MM.1S (cell line): Measurements from ENCODE around the gene TSPAN9.

Source experiments
- DNase-seq: peaks from one replicate; pipeline ENCODE4 v3.0.0-alpha.2; 2015
- H2AFZ ChIP-seq: fragments of 300-600 bp; sonication (generic); 2 replicates; pipeline ENCODE4 v1.6.0; 2016; ENCODE audit warnings: antibody characterized with exemption, low read length
- H3F3A ChIP-seq: fragments of 300-600 bp; sonication (generic); 2 replicates; pipeline ENCODE4 v1.6.1; 2016; ENCODE audit warnings: mild to moderate bottlenecking, antibody characterized with exemption, low read length, moderate library complexity, mixed read lengths; ENCODE audit not compliant: insufficient read depth
- H3K27ac ChIP-seq: fragments of 300-600 bp; sonication (generic); 2 replicates; pipeline ENCODE4 v1.5.1; 2016; ENCODE audit warnings: mild to moderate bottlenecking, low read length
- H3K27me3 ChIP-seq: fragments of 300-600 bp; sonication (generic); replicated peaks from 2 replicates; pipeline ENCODE4 v1.6.0; 2016; ENCODE audit warnings: low read length; ENCODE audit not compliant: insufficient read depth
- H3K36me3 ChIP-seq: fragments of 300-600 bp; sonication (generic); replicated peaks from 2 replicates; pipeline ENCODE4 v1.6.1; 2016; ENCODE audit warnings: mild to moderate bottlenecking, low read length, mixed read lengths; ENCODE audit not compliant: insufficient read depth
- H3K4me1 ChIP-seq: fragments of 300-600 bp; sonication (generic); 2 replicates; pipeline ENCODE4 v1.6.1; 2016; ENCODE audit warnings: low read length, mixed read lengths
- H3K4me2 ChIP-seq: fragments of 300-600 bp; sonication (generic); 2 replicates; pipeline ENCODE4 v1.6.0; 2016; ENCODE audit warnings: low read depth, low read length
- H3K4me3 ChIP-seq: fragments of 300-600 bp; sonication (generic); 2 replicates; pipeline ENCODE4 v1.5.1; 2016; ENCODE audit warnings: low read length, mixed read lengths
- H3K79me2 ChIP-seq: fragments of 300-600 bp; sonication (generic); 2 replicates; pipeline ENCODE4 v1.6.1; 2016; ENCODE audit warnings: mixed run types, low read length, mixed read lengths
- H3K9ac ChIP-seq: fragments of 300-600 bp; sonication (generic); 2 replicates; pipeline ENCODE4 v1.6.1; 2016; ENCODE audit warnings: low read length, mixed read lengths
- H3K9me2 ChIP-seq: fragments of 300-600 bp; sonication (generic); replicated peaks from 2 replicates; pipeline ENCODE4 v1.6.1; 2016; ENCODE audit warnings: mild to moderate bottlenecking, low read length, mixed read lengths; ENCODE audit not compliant: insufficient read depth
- H3K9me3 ChIP-seq: fragments of 300-600 bp; sonication (generic); replicated peaks from 2 replicates; pipeline ENCODE4 v1.6.1; 2016; ENCODE audit warnings: mild to moderate bottlenecking, low read length, mixed read lengths; ENCODE audit not compliant: insufficient read depth
- H4K20me1 ChIP-seq: fragments of 300-600 bp; sonication (generic); 2 replicates; pipeline ENCODE4 v1.6.1; 2016; ENCODE audit warnings: mild to moderate bottlenecking, low read length, moderate library complexity, mixed read lengths; ENCODE audit not compliant: insufficient read depth
- EZH2 ChIP-seq: fragments of 300-600 bp; sonication (generic); optimal IDR thresholded peaks from 2 replicates; pipeline ENCODE3; 2017; ENCODE audit warnings: low read depth, mild to moderate bottlenecking, antibody characterized with exemption, low read length, mixed read lengths
- EZH2phosphoT487 ChIP-seq: fragments of 300-600 bp; sonication (generic); IDR thresholded peaks from 2 replicates; pipeline ENCODE4 v1.6.1; 2018; ENCODE audit warnings: antibody characterized with exemption, low read length
- TF ChIP-seq, protein P1 (sequence below): fragments of 300-600 bp; sonication (generic); IDR thresholded peaks from 2 replicates; pipeline ENCODE4 v1.5.1; 2016; ENCODE audit warnings: antibody characterized with exemption, low read length, mixed read lengths

TSPAN9 gene

GRCh38 chr12:3148366-3149000, 71.3 kb downstream of the TSPAN9 start:
- TF ChIP-seq EZH2: no peak
- no peak for TF ChIP-seq EZH2phosphoT487
- TF ChIP-seq, protein P1, sequence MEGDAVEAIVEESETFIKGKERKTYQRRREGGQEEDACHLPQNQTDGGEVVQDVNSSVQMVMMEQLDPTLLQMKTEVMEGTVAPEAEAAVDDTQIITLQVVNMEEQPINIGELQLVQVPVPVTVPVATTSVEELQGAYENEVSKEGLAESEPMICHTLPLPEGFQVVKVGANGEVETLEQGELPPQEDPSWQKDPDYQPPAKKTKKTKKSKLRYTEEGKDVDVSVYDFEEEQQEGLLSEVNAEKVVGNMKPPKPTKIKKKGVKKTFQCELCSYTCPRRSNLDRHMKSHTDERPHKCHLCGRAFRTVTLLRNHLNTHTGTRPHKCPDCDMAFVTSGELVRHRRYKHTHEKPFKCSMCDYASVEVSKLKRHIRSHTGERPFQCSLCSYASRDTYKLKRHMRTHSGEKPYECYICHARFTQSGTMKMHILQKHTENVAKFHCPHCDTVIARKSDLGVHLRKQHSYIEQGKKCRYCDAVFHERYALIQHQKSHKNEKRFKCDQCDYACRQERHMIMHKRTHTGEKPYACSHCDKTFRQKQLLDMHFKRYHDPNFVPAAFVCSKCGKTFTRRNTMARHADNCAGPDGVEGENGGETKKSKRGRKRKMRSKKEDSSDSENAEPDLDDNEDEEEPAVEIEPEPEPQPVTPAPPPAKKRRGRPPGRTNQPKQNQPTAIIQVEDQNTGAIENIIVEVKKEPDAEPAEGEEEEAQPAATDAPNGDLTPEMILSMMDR: no peak
- Histone ChIP-seq H3K36me3 (no peaks in the 10 kb centered on the region), H2AFZ (no peak overlapping the region), H3K4me3 (no peak overlapping the region), H3K27ac (no peak overlapping the region), H3K4me2 (no peak overlapping the region), H3K9me2 (no peaks in the 10 kb centered on the region), H3K9ac (no peak overlapping the region), H3F3A (no peaks in the 10 kb centered on the region), H3K4me1 (no peaks in the 10 kb centered on the region), H4K20me1 (no peaks in the 10 kb centered on the region), H3K27me3 (peaks cover 97% of the 10 kb centered on the region), H3K79me2 (no peaks in the 10 kb centered on the region), H3K9me3 (no peaks in the 10 kb centered on the region)
- no peak for DNase-seq

- Histone ChIP-seq H3K79me2 (no peaks in the 10 kb centered on the region), H3K4me3 (no peak overlapping the region), H3F3A (no peaks in the 10 kb centered on the region), H4K20me1 (no peaks in the 10 kb centered on the region), H3K27me3 (peaks cover 94% of the 10 kb centered on the region), H3K9me2 (no peaks in the 10 kb centered on the region), H3K27ac (no peak overlapping the region), H3K36me3 (no peaks in the 10 kb centered on the region), H3K9ac (no peak overlapping the region), H3K4me2 (no peak overlapping the region), H3K4me1 (no peaks in the 10 kb centered on the region), H2AFZ (no peak overlapping the region), H3K9me3 (no peaks in the 10 kb centered on the region)
- DNase-seq: no peak
- TF ChIP-seq EZH2 (no peak), EZH2phosphoT487 (no peak)
- TF ChIP-seq, protein P1: no peak
These were observed 72.5 kb downstream of the TSPAN9 start for GRCh38 chr12:3149515-3150307.

DNA sequence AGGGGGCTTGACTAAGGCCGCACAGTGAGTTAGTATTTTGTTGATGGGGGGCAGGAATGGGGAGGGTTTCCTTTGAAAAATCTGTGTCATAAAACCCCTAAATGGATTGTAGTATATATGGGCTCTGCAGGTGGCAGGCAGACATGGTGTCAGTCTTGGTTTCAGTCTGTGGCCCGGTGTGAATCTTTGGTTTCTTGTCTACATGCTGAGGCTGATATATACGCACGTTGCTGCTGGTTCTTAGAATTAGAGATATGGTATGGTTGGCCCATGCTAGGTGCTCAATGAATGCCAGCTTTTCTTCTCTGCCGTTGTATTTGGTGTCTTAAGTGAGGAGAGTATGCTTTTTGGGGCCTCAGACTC, 73.1 kb downstream of the TSPAN9 start:
- TF ChIP-seq EZH2phosphoT487: no peak
- Histone ChIP-seq H3K9ac (no peak overlapping the region), H4K20me1 (no peaks in the 10 kb centered on the region), H2AFZ (no peak overlapping the region), H3K9me3 (no peaks in the 10 kb centered on the region), H3K4me2 (no peak overlapping the region), H3K9me2 (no peaks in the 10 kb centered on the region), H3K4me3 (no peak overlapping the region), H3K79me2 (no peaks in the 10 kb centered on the region), H3K4me1 (no peaks in the 10 kb centered on the region), H3K36me3 (no peaks in the 10 kb centered on the region), H3K27me3 (peaks cover 93% of the 10 kb centered on the region), H3F3A (no peaks in the 10 kb centered on the region), H3K27ac (no peak overlapping the region)
- DNase-seq: no peak
